ENCODE results near the gene BTBD19. TPM values are rescaled to one million over a fixed set of nuclear protein-coding genes. Genes with fewer than 3 reads are reported as not detected.

The BTBD19 gene
- total and polyA plus RNA-seq, 9 of the 15 experiments (the other 6 are each of a cell fraction or from before 2014, with no cell fraction given): 0.22 to 2.0 (median 0.95) TPM

GRCh38 chr1:44801491-44802305 lies 6.6 kb upstream of the BTBD19 start (continued):
- TF ChIP-seq MLLT1 (IDR thresholded peaks at IDR 0.05) (no peak), NR2C2 (CRISPR knock-in tag; IDR thresholded peaks at IDR 0.05) (no peak), NR2C2 (tag; IDR thresholded peaks at IDR 0.05) (no peak), ESRRB (CRISPR knock-in tag; IDR thresholded peaks at IDR 0.05; ENCODE audit: borderline replicate concordance) (no peak), ZNF639 (CRISPR knock-in tag; conservative IDR thresholded peaks at IDR 0.05 in 1 of 2, IDR thresholded peaks at IDR 0.05 in 1 of 2) (no peak), FOXP4 (CRISPR knock-in tag; IDR thresholded peaks at IDR 0.05; ENCODE audit: borderline replicate concordance) (no peak), E2F5 (CRISPR knock-in tag; IDR thresholded peaks at IDR 0.05) (no peak)

Data from K562 (cell line).